GM18870 (cell line): Measurements from ENCODE around the gene DHDH.
"Not testable (repeated sequence)": the region's sequence is repeated elsewhere in the genome, so short reads cannot be mapped to it uniquely, and the experiment has no call there.

ENCODE experiments used
- ATAC-seq: cut with Tn5 transposase; IDR thresholded peaks from one replicate; pipeline ENCODE4 v1.9.1; 2021; ENCODE audit warnings: moderate library complexity; ENCODE audit not compliant: unreplicated experiment

Gene DHDH

DNA sequence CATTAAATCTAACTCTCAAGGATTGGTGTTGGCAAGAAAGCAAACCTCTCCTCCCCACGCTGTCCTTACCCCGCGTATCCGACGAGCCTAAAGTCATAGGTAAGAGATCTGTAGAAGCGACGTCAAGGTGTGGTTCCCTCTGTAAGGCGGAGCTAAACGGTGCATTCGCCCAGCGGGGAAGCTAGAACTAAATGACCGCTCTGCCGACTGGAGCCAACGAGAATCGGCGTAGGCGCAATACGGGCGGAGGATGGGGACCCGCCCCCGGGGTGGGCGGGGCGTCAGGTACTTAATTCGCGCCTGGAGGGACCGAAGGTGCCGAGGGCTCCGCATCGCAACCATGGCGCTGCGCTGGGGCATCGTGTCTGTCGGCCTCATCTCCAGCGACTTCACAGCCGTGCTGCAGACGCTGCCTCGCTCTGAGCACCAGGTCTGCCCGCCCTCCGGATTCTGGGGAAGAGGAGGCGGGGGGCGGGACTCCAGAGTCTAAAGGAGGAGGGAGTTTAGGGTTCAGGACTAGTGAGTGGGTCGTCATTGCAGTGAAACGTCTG lies at the start of gene DHDH:
Gene DHDH (plus strand): TSS at position 318 of the 551 bp plus-strand sequence. CDS start 23 bp downstream, at position 341.
- ATAC-seq: no peak

DNA sequence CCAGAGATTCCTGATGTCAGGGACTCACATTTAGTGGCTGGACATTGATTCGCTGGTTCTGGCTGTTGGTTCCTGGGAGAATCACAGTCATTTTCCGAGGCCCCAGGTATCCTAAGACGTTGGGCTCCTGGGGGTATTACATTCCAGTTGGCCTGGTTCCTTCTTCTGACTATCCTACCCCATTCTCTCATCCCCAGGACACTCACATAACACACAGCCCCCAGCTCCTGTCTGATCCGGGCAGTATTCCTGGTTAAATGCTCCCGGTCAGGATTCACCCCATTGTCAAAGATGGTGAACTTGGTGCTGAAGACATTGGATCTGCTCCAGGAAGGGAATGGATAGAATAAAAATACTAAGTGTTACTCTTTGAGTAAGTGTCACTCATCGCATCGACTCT lies 49.8 kb upstream of the DHDH start:
- ATAC-seq: no peak

- no peak for ATAC-seq
Observed at GRCh38 chr19:48887861-48888612, 45.5 kb upstream of the DHDH start.

- not testable (repeated sequence) for ATAC-seq
Observed at GRCh38 chr19:48889496-48889895, 44.0 kb upstream of the DHDH start.

DNA sequence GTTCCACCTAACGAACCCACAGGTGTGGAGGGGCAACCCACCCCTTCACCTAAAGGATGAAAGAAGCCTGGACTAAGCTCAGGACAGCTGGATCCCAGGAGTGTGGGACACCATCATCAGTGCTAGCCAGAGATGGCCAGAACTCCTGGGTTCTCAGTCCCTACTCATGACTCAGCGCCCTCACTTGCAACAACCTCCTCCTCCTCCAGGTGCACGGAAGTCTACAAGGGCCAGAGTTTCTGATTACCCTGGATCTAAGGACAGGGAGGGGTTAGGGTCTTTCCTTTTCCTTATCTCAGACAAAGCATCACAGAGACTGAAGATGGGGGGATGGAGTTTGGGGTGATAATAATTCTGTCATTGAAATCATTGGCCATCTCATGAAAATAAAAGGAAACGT lies 42.9 kb upstream of the DHDH start:
- ATAC-seq: no peak

- no peak for ATAC-seq
Observed at GRCh38 chr19:48895226-48895625, 38.3 kb upstream of the DHDH start.

- ATAC-seq: no peak
Observed at GRCh38 chr19:48896191-48896720, 37.2 kb upstream of the DHDH start.

DNA sequence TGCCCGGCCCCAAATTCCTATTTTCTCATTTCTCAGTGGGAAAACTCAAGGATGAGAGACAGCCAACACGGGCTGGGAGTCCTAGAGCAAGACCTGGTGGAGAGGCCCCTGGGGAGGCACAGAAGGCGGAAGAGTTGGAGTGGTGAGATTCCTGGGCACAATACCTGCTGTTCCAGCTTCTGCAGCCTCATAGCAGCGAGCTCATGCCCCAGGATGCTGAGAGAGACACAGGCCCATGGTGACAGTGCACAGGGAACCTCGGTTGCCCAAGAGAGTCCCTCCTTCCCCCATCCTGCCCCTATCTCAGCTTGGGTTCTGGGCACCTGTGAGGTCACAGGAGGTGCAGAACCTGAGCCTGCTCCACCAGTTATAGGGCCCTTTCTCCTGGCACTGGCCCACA lies 36.3 kb upstream of the DHDH start:
- ATAC-seq: no peak

- ATAC-seq: not testable (repeated sequence)
Observed at GRCh38 chr19:48899386-48899749, 34.1 kb upstream of the DHDH start.

- ATAC-seq: peak; percentile 68
Observed at GRCh38 chr19:48899781-48900476, 33.6 kb upstream of the DHDH start, which contains the start of gene NUCB1. TSS of gene NUCB1 (plus strand) at chr19:48900312. CDS start at chr19:48900797, 485 bp downstream.

DNA sequence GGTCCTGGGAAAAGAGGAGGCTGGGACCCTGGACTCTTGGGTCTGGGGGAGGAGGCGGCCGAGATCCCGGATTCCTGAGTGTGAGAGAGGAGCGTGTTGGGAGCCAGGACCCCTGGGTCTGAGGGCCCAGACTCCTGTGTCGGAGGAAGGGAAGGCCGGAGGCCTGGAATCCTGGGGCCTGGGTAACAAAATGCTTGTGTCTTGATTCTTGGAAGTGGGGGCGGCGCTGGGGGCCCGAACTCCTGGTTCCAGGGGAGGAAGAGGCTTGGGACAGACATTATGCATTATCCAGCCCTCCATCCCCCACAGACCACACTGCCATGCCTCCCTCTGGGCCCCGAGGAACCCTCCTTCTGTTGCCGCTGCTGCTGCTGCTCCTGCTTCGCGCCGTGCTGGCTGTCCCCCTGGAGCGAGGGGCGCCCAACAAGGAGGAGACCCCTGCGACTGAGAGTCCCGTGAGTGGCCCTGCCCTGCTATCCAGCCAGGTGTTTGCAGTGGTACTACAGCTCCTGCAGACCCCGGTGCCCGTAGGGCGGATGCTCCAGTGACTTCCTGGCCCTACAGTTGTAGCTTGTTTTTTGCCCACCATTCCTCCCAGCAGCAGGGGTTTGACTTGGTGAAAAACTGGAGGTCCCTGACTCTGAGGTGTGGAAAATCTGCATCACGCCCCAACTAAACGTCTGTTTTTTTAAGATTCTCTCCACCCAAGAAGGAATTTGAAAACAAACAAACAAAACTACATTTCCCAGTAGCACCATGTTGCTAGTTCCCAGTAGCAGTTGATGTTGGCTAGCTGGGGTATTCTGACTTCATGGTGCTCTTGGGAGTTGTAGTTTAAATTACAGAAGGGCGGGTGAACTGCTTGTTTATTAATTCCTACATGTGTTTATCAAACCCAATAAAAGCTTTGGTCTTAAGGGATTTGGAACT lies 32.8 kb upstream of the DHDH start:
- ATAC-seq: no peak

- ATAC-seq: not testable (repeated sequence)
Observed at GRCh38 chr19:48902291-48902690, 31.2 kb upstream of the DHDH start.

GRCh38 chr19:48903788-48904187 lies 29.7 kb upstream of the DHDH start:
- not testable (repeated sequence) for ATAC-seq

DNA sequence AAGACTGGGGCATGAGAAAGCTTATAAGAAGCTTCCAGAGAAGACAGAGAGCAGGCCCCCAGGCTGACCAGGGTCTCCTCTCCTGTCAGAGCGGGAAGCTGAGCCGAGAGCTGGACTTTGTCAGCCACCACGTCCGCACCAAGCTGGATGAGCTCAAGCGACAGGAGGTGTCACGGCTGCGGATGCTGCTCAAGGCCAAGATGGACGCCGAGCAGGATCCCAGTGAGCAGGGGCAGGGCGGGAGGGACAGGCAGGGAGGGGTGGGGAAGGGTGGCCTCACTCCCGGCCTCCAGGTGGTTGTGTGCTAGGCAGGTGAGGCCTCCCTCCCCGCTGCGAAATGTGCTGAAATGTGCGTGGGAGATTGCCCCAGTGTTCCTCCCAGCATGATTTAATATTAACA lies 27.8 kb upstream of the DHDH start:
- ATAC-seq: no peak

DNA sequence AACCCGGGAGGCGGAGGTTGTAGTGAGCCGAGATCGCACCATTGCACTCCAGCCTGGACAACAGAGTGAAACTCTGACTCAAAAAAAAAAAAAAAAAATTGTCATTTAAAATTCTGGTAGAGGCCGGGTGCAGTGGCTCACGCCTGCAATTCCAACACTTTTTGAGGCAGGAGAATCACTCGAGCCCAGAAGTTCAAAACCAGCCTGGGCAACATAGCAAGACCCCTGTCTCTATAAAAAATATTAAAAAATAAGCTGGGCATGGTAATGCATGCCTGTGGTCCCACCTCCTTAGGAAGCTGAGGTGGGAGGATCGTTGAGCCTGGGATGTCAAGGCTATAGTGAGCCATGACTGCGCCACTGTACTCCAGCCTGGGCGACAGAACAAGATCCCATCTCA lies 27.2 kb upstream of the DHDH start:
- no peak for ATAC-seq

DNA sequence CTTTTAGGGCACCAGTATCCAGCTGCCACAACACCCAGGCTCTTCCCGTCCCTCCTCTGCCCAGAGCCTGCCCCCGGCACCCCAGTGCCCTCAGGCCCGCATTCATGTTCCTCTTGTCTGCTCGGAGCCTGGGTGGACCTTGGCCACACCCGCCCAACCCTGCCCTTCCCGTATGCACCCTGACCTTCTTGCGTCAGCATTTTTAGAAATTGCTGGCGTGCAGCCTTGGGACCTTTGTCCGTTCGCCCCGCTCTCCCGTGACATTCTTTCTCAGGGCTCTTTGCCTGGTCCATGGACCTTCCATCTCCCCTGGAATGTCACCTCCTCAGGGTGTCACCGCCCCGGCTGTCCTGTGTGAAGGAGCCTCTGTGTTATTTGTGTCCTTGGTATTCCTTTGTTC lies 25.8 kb upstream of the DHDH start:
- ATAC-seq: no peak

- not testable (repeated sequence) for ATAC-seq
Observed at GRCh38 chr19:48909424-48910077, 23.9 kb upstream of the DHDH start.

DNA sequence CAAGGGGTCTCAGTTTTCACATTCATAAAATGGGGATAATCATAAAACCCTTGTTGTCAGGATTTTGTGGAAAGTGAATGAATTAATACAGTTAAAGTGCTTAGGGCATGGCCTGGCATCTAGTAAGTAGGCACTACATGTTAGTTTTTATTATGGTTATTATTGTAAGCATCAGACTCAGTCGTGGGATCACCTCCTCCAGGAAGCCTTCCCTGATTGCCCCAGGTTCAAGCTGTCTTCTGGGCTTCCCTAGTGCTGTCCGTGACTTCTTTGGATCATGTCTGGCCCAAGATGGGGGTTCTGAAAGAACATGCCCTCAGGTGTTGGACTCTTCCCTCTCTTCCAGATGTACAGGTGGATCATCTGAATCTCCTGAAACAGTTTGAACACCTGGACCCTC lies 22.7 kb upstream of the DHDH start:
- ATAC-seq: no peak

DNA sequence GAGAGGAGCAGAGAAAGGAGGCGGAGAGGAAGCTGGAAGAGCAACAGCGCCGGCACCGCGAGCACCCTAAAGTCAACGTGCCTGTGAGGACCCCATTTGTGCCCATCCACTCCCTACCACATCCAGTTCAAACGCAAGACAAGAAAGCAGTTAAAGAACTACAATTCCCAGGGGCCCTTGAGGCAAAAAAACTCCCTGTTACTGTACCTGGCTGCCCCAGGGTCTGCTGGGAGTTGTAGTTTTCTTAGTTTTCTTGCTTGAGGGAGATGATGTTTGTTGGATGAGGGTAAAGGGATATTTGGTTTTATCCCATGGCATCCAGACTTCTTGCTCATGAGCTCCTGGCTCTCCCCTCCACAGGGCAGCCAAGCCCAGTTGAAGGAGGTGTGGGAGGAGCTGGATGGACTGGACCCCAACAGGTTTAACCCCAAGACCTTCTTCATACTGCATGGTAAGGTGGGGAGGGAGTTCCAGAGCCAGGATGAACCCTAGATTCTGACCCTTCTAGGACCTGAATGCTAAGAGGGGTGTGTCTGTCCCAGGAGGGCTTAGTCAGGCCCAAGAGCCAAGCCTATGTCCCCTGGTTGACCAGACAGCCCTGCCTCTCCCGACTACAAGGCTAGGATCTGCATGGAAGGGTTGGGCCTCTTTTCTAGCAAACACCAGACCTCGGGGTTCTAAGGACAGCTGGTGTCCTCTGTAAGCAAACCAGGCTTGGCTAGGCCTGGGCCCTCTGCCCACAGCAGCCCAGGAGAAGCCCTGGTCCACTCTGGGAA lies 20.2 kb upstream of the DHDH start:
- ATAC-seq: no peak
